NCI-H510A (cell line): ENCODE data around the gene ZP3.
"Not testable (repeated sequence)": the region's sequence is repeated elsewhere in the genome, so short reads cannot be mapped to it uniquely, and the experiment has no call there.

Source experiments
- DNase-seq: peaks from one replicate; lab custom pipeline; 2025; lab: John Stamatoyannopoulos, UW

The ZP3 gene

DNA sequence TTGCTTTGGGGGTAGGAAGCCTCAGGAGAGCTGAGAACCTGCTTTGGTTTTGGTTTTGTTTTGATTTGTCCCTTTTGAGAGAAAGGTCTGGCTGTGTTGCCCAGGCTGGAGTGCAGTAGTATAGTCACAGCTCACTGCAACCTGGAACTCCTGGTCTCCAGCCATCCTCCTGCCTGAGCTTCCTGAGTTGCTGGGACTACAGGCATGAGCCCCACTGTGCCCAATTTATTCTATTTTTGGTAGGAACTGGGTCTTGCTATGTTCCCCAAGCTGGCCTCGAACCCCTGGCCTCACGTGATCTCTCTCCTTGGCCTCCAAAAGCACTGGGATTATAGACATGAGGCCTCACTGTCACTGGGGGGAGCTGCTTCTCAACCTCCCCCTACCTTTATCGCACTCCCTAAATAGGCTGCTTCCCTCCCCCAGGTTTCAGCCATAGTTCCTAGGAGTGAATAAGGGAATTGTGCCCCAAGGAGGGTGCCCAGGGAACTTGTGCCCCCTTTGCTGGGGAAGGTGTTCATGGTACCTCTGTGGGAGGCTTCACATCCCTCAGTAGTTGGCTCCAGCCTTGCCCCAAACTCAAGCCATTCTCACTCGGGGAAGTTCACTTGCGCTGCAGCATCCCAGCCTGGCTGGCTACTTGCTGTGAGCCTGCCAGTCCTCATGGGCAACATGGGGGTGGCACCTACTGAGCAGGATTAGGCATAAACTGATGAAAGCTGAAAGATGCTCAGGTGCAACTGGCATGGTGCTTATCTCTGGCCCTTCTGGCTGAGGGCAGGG lies 18.1 kb downstream of the ZP3 start:
- not testable (repeated sequence) for DNase-seq

DNA sequence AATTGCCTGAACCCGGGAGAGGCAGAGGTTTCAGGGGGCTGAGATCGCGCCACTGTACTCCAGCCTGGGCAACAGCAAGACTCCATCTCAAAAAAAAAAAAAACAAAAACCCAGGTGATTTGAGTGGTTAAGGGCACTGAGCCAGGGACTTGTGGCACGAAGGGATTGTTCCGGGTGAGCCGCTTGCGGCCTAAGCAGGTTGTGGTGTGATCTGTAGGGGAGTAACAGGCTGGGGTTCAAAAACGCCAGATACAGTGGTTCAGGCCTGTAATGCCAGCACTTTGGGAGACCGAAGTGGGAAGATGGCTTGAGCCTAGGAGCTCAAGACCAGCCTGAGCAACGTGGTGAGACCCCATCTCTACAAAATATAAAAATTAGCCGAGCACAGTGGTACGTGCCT lies 19.1 kb downstream of the ZP3 start:
- not testable (repeated sequence) for DNase-seq

DNA sequence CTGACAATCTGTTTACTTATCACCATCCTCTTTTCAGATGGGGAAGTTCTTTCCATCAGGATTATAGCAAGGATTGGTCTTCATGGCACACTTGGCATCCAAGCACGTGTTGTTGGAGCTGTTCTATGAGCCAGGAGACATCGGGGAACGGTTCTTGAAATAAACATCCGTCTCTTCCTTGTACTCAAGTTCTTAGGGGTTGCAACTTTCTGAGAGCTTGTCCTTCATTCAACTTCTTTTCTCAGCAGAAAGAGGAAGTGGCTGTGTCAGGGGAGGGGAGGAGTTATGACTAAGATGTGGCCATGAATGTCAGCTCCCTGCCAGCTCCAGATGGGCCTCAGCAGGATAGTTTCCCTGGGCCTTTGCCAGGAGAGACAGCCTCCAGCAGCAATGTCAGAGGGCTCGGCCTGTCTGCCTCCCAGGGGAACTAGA lies 20.8 kb downstream of the ZP3 start:
- DNase-seq = not testable (repeated sequence)

DNA sequence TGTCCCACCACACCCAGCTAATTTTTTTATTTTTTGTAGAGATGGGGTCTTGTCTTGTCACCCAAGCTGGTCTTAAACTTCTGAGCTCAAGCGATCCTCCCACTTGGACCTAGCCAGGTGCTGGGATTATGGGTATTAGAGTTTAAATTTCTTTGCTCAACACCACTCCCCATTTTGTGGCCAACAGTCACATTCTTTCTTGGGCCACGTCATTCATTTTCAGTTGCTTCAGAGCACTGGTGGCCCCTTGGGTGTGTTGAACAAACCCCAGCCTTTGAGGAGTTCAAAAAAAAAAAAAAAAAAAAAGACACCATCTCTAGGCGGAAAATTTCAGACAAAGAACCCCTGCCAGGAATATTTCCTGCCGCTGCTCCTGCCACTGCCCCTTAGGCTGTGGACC lies 32.3 kb downstream of the ZP3 start:
- not testable (repeated sequence) for DNase-seq

DNA sequence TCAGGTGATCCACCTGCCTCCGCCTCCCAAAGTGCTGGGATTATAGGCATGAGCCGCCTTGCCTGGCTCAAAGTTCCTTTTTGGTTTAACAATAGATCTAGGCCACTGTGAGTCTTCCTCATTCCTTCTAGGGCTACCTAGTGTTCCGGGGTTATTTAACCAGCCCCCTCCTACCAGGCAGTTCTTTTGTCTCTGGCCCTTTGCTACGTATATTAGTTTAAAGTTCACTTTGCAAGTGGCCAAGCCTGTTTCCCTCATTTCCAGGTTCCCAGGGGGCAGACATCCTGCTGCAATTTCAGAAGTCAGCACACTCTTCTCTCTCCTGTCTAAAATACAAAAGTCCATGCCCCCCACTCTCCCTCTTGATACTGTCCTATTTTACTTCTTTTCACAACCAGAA lies 33.8 kb downstream of the ZP3 start:
- DNase-seq = not testable (repeated sequence)

DNA sequence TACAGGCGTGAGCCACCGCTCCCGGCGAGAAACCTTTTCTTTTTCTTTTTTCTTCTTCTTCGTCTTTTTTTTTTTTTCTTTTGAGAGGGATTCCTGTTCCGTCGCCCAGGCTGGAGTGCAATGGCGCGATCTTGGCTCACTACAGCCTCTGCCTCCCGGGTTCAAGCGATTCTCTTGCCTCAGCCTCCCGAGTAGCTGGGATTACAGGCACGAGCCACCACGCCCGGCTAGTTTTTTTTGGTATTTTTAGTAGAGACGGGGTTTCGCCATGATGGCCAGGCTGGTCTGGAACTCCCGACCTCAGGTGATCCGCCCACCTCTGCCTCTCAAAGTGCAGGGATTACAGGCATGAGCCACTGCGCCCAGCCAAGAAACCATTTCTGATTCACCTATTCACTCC lies 36.0 kb downstream of the ZP3 start:
- not testable (repeated sequence) for DNase-seq

DNA sequence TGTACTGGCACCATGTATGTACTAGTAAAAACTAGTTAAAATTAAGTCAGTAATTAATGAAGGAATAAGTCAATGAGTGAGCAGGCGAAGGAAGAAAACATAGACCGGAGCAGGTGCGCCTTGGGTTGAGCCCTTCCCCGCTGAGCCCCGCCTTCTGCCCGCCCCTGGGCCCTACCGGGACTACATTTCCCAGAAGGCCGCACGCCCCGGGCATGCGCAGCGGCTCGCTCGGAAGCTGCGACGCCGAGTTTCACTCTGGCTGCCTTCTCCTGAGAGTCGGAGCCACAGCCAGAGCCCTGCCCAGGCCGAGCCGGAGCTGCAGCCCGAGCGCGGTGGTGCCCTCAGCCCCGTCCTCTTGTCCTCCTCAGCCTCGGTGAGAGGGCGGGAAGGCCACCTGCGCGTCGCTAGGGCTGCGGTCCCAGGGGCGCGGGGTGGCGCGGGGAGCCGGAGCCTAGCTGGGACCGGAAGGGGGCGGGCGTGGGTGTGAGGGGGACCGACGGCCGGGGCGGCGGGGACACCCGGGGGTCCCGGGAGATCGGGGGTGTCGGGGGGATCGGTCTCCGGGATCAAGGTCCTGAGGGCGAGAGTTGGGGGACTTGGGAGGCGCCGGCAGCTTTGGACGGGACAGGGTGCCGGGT lies 36.8 kb downstream of the ZP3 start, which contains the start of gene DTX2:
Gene DTX2, plus strand, starts transcription at position 246 of the 638 bp plus-strand sequence. CDS start 18,801 bp downstream, outside the sequence.
- not testable (repeated sequence) for DNase-seq

DNA sequence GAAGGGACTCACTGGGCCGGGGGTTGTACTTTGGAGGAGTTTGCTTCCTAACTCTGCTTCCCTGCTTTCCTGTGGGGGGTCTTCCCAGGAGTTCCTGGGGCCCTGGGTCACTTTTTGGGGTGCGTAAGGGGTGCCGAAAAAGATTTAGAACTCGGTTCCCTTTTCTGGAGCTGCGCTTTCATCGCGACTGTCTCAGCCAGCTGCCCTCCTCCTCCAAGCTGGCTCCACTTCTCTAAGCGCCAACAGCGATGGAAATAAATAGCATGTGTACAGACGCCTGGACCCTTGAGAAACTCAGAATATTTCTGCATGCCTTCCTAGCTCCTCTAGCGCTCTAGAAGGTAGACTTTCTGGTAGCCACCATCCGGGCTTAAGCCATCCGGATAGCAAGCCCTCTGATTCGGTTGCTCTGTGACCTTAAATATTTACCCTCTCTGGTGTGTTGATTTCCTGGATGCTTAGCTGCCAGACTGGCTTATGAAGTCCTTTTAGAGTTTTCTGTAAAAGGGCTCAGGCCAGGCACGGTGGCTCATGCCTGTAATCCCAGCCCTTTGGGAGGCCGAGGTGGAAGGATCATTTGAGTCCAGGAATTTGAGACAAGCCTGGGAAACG lies 37.6 kb downstream of the ZP3 start:
- DNase-seq = not testable (repeated sequence)

DNA sequence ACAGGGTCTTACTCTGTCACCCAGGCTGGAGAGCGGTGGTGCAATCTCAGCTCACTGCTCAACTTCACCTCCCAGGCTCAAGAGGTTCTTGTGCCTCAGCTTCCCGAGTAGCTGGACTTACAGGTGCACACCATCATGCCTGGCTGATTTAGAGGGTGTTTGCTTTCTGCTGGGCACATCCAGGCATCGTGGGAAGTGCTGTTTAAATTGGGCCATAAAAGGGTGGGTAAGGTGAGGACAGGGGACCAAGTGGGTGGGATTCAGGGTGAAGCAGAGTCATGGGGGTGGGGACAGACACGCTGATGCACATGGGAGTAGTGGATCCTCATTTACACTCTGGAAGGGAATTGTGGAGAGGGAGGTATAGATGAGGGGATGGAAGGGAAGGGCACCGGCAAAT lies 40.2 kb downstream of the ZP3 start:
- DNase-seq = not testable (repeated sequence)

DNA sequence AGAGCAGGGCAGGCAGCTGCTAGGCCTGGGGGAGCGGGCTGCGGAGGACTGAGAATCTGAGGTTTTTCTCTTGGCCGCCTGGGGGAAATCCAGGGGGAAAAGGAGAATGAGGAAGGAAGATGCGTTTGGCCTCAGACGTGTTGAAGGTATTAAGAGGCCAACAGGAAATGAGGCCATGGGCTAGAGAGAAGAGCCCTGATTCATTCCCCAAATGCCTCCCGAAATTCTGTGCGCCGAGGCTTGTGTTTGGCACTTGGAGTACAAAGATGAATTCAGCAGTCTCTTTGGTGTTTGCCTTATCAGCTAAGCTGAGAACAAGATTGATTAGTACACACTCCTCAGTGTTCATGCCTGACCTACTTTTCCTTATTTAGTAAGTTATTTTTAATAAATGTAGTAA lies 41.2 kb downstream of the ZP3 start:
- not testable (repeated sequence) for DNase-seq

DNA sequence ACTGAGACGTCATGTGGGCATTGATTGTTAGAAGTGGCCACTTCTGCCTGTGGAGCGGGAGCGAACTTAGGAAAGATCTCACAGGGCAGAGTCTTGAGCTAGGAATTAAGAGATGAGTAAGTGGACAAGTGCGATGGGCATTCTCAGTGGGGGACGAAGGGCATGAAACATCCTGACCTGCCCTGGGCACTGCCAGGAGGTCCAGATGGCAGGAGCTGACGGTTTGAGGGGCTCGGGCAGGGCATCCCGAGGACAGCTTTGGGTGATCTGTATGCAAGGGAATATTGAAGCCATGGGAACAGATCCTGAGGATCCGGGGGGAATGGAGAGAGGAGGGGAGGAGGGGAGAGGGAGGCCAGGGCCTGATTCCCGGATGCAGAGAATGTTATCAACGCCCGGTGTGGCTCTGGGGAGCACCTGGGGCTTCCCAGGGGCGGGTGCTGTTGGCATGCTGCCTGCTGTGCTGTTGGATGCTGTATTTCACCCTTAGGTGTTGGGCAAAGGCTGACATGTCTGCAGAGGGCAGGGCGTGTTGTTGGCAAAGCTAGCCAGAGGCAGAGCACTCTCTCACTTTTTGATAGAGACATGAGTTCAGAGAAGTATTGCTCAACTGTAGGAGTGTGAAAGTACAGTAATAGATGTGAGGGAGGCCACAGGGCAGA lies 43.1 kb downstream of the ZP3 start:
- not testable (repeated sequence) for DNase-seq

DNA sequence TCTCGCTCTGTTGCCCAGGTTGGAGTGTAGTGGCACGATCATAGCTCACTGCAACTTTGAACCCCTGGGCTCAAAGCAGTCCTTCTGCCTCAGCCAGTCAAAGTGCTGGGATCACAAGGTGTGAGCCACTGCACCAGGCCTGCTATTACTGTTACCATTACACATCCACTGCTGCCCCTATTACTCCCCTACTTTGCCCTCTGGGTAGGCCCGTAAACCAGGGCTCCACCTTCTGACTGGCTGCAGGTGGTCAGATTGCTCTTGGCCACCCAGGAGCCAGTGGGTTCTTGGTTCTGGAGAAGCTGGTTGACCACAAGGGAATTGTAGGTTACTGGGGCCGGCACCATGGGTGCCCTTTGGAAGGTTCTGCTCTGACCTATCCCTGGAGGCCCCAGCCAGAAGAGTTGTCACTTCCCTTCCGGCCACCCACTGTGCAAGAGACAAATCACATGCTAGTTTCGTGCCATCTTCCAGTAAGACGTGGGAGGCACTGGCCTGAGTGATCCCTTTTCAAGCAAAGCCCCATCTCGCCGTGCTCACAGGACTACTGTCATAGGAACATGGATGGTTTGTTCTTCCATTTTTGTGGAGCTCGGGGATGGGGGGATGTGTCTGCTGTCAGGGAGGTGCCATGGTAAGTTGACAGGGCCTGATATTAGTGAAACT lies 46.9 kb downstream of the ZP3 start:
- DNase-seq = not testable (repeated sequence)

DNA sequence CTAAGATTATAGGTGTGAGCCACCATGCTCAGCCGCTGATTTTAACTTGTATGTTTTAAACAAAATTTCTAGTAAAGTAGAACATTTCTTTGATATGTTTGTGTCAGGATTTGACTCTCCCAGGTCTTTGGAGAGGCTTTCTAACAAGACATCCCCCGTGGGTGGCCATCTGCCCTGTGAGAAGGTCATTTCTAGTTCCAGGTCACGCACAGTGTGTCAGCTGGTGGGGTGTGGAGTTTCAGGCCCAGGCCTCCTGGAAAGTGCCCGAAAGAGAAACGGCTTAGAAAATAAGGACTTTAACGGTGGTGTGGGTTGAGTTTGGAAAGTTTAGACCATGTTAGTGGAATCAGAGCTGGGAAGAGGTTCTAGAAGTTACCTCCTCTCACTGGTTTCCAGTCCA lies 48.3 kb downstream of the ZP3 start:
- DNase-seq = not testable (repeated sequence)

DNA sequence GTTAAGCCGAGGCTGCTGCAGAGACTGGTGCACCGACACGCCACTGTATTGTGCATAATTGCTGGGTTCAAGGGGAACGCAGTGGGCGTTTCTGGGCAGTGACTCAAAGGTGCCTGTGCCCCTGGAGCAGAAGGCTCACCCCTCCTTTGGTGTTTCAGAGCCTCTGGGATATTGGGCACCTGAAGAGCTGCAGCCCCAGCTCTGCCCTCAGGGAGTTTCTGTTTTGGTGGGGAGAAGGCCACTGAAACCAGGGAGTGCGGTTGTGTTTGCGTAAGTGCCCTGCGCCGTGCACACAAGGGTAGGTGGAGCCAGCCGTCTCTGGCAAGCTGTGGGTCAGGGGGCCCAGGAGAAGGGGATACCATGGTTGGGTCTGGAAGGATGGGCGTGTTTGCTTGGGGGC lies 51.5 kb downstream of the ZP3 start:
- not testable (repeated sequence) for DNase-seq

DNA sequence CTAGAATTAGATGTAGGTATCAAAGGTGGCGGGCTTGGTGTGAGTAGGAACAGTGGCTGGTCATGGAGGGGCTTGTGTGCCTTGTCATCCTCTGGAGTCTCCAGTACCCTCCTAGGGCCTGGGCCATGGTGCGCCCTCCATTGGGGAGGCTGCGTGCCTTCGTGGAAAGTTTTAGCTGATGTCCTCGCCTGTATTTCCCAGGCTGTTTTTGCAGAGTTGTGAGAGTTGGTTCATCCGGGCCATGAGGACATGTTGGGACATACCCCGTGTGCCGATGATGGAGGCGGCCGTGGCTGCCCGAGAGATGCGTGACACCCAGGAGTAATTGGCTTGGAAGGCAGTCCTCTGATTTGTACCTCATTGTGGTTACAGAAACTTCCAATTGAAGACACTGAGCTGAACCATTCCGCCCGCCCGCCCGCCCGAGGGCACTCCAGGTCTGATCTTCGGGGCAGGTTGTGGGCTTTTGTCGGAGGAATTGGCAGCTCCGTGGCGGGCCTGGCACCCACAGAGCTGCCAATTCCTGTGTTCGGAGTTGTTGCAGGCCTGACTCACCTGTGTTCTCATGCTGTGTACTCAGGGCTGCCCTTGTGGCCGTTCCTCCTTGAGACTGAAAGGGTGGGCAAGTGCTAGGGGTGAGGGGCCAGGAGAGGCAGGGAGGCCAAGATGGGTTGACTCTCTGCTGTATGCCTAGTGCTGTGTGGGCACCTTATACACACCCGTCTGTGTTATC lies 52.2 kb downstream of the ZP3 start:
- DNase-seq = not testable (repeated sequence)

DNA sequence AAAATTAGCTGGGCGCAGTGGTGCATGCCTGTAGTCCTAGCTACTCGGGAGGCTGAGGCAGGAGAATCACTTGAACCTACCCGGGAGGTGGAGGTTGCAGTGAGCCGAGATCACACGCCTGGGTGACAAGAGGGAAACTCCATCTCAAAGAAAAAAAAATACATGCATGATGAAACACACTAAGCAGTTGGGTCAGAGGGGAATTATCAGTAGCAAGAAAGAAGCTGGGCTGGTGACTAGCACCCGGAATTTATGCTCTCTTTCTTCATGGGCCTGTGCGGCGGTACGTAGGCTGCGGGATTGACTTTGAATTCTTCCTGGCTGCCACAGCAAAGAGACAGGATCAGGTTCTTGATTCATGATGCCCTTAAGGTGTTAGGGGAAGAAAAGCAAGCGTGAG lies 54.9 kb downstream of the ZP3 start:
- DNase-seq = not testable (repeated sequence)

DNA sequence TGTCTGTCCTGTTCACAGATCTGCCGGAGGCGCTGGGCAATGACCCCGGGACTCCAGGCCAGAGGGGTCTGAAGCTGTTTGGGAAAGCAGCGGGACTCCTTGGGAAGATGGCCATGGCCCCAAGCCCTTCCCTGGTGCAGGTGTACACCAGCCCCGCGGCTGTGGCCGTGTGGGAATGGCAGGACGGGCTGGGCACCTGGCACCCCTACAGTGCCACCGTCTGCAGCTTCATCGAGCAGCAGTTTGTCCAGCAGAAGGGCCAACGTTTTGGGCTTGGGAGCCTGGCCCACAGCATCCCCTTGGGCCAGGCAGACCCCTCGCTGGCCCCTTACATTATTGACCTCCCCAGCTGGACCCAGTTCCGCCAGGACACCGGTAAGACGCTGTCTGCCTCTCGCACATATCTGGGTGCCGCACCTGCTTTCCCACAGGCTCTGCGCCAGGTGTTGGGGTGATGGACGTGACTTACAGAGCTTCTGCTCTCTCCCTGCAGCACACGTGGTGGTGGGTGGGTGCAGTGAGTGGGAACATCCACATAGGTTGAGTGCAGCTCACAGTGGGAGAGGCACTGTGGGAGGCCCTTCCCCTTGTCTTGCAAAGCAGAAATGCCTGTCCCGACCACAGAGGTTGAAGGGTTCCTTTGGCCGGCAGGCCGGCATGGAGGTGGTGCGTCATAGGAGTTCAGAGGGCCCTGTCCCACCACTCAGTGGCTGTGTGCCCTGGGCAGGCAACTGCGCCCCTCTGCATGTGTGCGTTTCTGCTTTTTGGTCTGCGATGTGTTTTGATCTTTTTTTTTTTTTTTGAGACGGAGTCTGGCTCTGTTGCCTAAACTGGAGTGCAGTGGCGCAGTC lies 55.9 kb downstream of the ZP3 start:
- not testable (repeated sequence) for DNase-seq

DNA sequence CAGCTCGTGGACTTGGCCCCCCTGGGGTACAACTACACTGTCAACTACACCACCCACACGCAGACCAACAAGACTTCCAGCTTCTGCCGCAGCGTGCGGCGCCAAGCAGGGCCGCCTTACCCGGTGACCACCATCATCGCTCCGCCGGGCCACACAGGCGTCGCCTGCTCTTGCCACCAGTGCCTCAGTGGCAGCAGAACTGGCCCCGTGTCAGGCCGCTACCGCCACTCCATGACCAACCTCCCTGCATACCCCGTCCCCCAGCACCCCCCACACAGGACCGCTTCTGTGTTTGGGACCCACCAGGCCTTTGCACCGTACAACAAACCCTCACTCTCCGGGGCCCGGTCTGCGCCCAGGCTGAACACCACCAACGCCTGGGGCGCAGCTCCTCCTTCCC lies 57.9 kb downstream of the ZP3 start:
- DNase-seq = not testable (repeated sequence)

DNA sequence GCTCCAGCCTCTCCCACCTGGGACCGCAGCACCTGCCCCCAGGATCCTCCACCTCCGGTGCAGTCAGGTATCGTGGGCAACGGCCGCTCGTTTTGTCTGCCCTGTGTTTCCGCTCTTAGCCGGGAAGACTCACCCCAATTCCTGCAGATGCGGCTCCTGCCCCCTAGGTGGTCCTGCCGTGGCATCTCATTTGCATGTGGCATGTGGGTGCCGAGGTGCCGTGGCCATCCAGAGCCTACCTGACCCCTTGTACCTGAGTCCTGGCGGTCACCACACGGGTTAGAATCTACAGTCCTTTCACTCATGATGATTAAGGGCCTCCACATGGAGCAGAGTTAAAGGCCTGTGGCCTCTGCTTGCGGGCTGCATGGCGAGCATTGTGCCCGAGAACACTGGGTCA lies 58.3 kb downstream of the ZP3 start:
- not testable (repeated sequence) for DNase-seq

DNA sequence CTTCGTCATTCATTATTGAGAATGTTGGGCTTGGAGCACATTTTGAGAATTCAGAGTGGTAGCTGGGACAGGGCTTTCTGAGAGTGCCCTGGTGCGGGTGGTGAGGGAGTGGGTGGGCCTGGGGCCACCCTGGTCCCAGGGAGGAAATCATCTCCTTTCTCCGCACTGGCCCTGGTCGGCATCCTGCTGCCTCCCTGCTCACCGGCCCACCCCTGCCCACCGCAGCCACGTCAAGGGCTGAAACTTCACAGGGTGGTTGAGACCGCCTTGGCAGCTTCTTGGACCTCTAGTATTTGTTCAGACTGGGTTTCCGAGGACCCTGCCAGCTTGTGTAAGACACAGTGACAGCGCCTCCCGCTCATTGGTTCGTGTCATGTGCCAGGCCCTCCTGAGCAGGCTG lies 59.7 kb downstream of the ZP3 start:
- not testable (repeated sequence) for DNase-seq
